Measurements from ENCODE around the gene YWHAQ. TPM values are rescaled to one million over a fixed set of nuclear protein-coding genes. Genes with fewer than 3 reads are reported as not detected.
A peak's percentile ranks its signal among the peaks of the same experiment; 100 is the strongest.

YWHAQ gene
- total and polyA plus RNA-seq, 9 of the 15 experiments (the other 6 are each of a cell fraction or from before 2014, with no cell fraction given), result 63.1 to 359 (median 203) TPM

GRCh38 chr2:9656270-9656766 lies 25.5 kb upstream of the YWHAQ start (continued):
- TF ChIP-seq RBBP5 (IDR thresholded peaks at IDR 0.05; ENCODE audit: borderline replicate concordance, insufficient read depth, low read length, poor library complexity, severe bottlenecking) (no peak), HNRNPL (IDR thresholded peaks at IDR 0.05; ENCODE audit: low read depth, low read length) (no peak), HLTF (IDR thresholded peaks at IDR 0.05) (0 out of 2 replicates have a peak, but pooled peaks have one; percentile 27), DPF2 (IDR thresholded peaks at IDR 0.05) (peak; percentile 49; the same call in 1 of the 2 replicates), PML (IDR thresholded peaks at IDR 0.05; ENCODE audit: low read length) (no peak), PRDM10 (IDR thresholded peaks at IDR 0.05; ENCODE audit: partially characterized antibody) (peak; percentile 18), ZKSCAN8 (CRISPR knock-in tag; IDR thresholded peaks at IDR 0.05) (no peak), DNMT1 (IDR thresholded peaks at IDR 0.05) (no peak), HNRNPH1 (optimal IDR thresholded peaks at IDR 0.05; ENCODE audit: low read depth, low read length) (no peak), NEUROD1 (IDR thresholded peaks at IDR 0.05; ENCODE audit: borderline replicate concordance, low read depth, low read length, partially characterized antibody) (no peak), ZNF41 (CRISPR knock-in tag; conservative IDR thresholded peaks at IDR 0.05) (no peak), SIRT6 (IDR thresholded peaks at IDR 0.05; ENCODE audit: low read depth, low read length) (no peak), KAT7 (CRISPR knock-in tag; IDR thresholded peaks at IDR 0.05; ENCODE audit: borderline replicate concordance) (no peak), TEAD2 (tag; IDR thresholded peaks at IDR 0.05) (no peak), BRF2 (IDR thresholded peaks at IDR 0.05; ENCODE audit: borderline replicate concordance, insufficient read depth, insufficient read length) (no peak), PRMT5 (CRISPR knock-in tag; IDR thresholded peaks at IDR 0.05) (no peak), U2AF1 (optimal IDR thresholded peaks at IDR 0.05; ENCODE audit: low read depth, low read length) (no peak), MAFK (IDR thresholded peaks at IDR 0.05; ENCODE audit: low read length) (no peak), RBM22 (IDR thresholded peaks at IDR 0.05; ENCODE audit: low read depth, low read length, poor library complexity, severe bottlenecking) (no peak), GTF2F1 (IDR thresholded peaks at IDR 0.05; ENCODE audit: low read depth, low read length) (no peak), ZNF830 (CRISPR knock-in tag; IDR thresholded peaks at IDR 0.05) (no peak), RCOR1 (IDR thresholded peaks at IDR 0.05; ENCODE audit: borderline replicate concordance in 1 of 2, low read depth in 2 of 2, low read length in 2 of 2) (0 out of 4 replicates have a peak, but pooled peaks of 1 of the 2 experiments have one; percentile 26), ZNF398 (CRISPR knock-in tag; IDR thresholded peaks at IDR 0.05) (no peak)

Data from K562 (cell line).